ENCODE data around the gene KCNJ9. TPM values are rescaled to one million over a fixed set of nuclear protein-coding genes. Genes with fewer than 3 reads are reported as not detected.
A peak's percentile ranks its signal among the peaks of the same experiment; 100 is the strongest.
"Not testable (repeated sequence)": the region's sequence is repeated elsewhere in the genome, so short reads cannot be mapped to it uniquely, and the experiment has no call there.

Gene KCNJ9
- polyA plus RNA-seq, 4 donors, result 0.04 to 0.19 TPM; not detected in 2

GRCh38 chr1:160125746-160126145 lies 44.4 kb downstream of the KCNJ9 start:
- Histone ChIP-seq H3K4me1 (ENCODE audit: control insufficient read depth in 3 of 3, insufficient read depth in 2 of 3, low read depth in 1 of 3, low read length in 2 of 3) (peaks cover 0 to 10% (median 0%) of the 10 kb centered on the region in 3 donors), H3K27me3 (ENCODE audit: control insufficient read depth in 3 of 3, insufficient read depth in 3 of 3, low read length in 3 of 3) (no peaks in the 10 kb centered on the region), H3K27ac (ENCODE audit: low read depth in 1 of 3, low read length in 2 of 3) (peak overlapping the region in 1 of 3 donors; percentile 59), H3K36me3 (ENCODE audit: control insufficient read depth in 3 of 3, insufficient read depth in 2 of 3, low read depth in 1 of 3, low read length in 3 of 3) (no peaks in the 10 kb centered on the region), H3K9me3 (ENCODE audit: control insufficient read depth in 2 of 2, insufficient read depth in 1 of 2, low read depth in 1 of 2, low read length in 1 of 2) (no peaks in the 10 kb centered on the region), H3K4me3 (ENCODE audit: low read depth in 1 of 3, low read length in 3 of 3) (no peak overlapping the region)
- DNase-seq (no peak), FAIRE-seq (no peak)
- 78 to 83% (median 82%) methylated on average over 1 of the region's 1 CpG for WGBS, 3 donors

GRCh38 chr1:160126342-160126741 lies 45.0 kb downstream of the KCNJ9 start:
- not testable (repeated sequence) for H3K4me3 ChIP-seq (ENCODE audit: low read depth in 1 of 3, low read length in 3 of 3); H3K4me1 ChIP-seq (ENCODE audit: control insufficient read depth in 3 of 3, insufficient read depth in 2 of 3, low read depth in 1 of 3, low read length in 2 of 3); FAIRE-seq; H3K27ac ChIP-seq (ENCODE audit: low read depth in 1 of 3, low read length in 2 of 3); H3K36me3 ChIP-seq (ENCODE audit: control insufficient read depth in 3 of 3, insufficient read depth in 2 of 3, low read depth in 1 of 3, low read length in 3 of 3); DNase-seq; H3K9me3 ChIP-seq (ENCODE audit: control insufficient read depth in 2 of 2, insufficient read depth in 1 of 2, low read depth in 1 of 2, low read length in 1 of 2); H3K27me3 ChIP-seq (ENCODE audit: control insufficient read depth in 3 of 3, insufficient read depth in 3 of 3, low read length in 3 of 3)
- 65 to 80% (median 71%) methylated on average over 4 of the region's 4 CpGs for WGBS, 3 donors

- 93 to 98% (median 95%) methylated on average over 9 of the region's 9 CpGs for WGBS, 3 donors
- FAIRE-seq (no peak), DNase-seq (no peak)
- no peaks in the 10 kb centered on the region for H3K27me3 ChIP-seq (ENCODE audit: control insufficient read depth in 3 of 3, insufficient read depth in 3 of 3, low read length in 3 of 3)
- H3K36me3 ChIP-seq (ENCODE audit: control insufficient read depth in 3 of 3, insufficient read depth in 2 of 3, low read depth in 1 of 3, low read length in 3 of 3), result no peaks in the 10 kb centered on the region
- no peak overlapping the region for H3K4me3 ChIP-seq (ENCODE audit: low read depth in 1 of 3, low read length in 3 of 3)
- H3K4me1 ChIP-seq (ENCODE audit: control insufficient read depth in 3 of 3, insufficient read depth in 2 of 3, low read depth in 1 of 3, low read length in 2 of 3), result peaks cover 0 to 10% (median 0%) of the 10 kb centered on the region in 3 donors
- no peaks in the 10 kb centered on the region for H3K9me3 ChIP-seq (ENCODE audit: control insufficient read depth in 2 of 2, insufficient read depth in 1 of 2, low read depth in 1 of 2, low read length in 1 of 2)
- no peak overlapping the region for H3K27ac ChIP-seq (ENCODE audit: low read depth in 1 of 3, low read length in 2 of 3)
Measured at GRCh38 chr1:160127381-160127780, 46.0 kb downstream of the KCNJ9 start.

GRCh38 chr1:160127865-160128523 lies 46.7 kb downstream of the KCNJ9 start:
- Histone ChIP-seq H3K4me3 (ENCODE audit: low read depth in 1 of 3, low read length in 3 of 3) (no peak overlapping the region), H3K27me3 (ENCODE audit: control insufficient read depth in 3 of 3, insufficient read depth in 3 of 3, low read length in 3 of 3) (no peaks in the 10 kb centered on the region), H3K27ac (ENCODE audit: low read depth in 1 of 3, low read length in 2 of 3) (no peak overlapping the region), H3K36me3 (ENCODE audit: control insufficient read depth in 3 of 3, insufficient read depth in 2 of 3, low read depth in 1 of 3, low read length in 3 of 3) (no peaks in the 10 kb centered on the region), H3K9me3 (ENCODE audit: control insufficient read depth in 2 of 2, insufficient read depth in 1 of 2, low read depth in 1 of 2, low read length in 1 of 2) (no peaks in the 10 kb centered on the region), H3K4me1 (ENCODE audit: control insufficient read depth in 3 of 3, insufficient read depth in 2 of 3, low read depth in 1 of 3, low read length in 2 of 3) (peaks cover 0 to 10% (median 0%) of the 10 kb centered on the region in 3 donors)
- 34 to 57% (median 41%) methylated on average over 7 of the region's 7 CpGs for WGBS, 3 donors
- FAIRE-seq, result no peak
- DNase-seq, result peak; percentile 22 to 33

- WGBS, 3 donors, result 86 to 92% (median 90%) methylated on average over 18 of the region's 18 CpGs
Measured at GRCh38 chr1:160128636-160129035, 47.3 kb downstream of the KCNJ9 start.

GRCh38 chr1:160129046-160129445 lies 47.7 kb downstream of the KCNJ9 start:
- no peaks in the 10 kb centered on the region for H3K36me3 ChIP-seq (ENCODE audit: control insufficient read depth in 3 of 3, insufficient read depth in 2 of 3, low read depth in 1 of 3, low read length in 3 of 3)
- WGBS, 3 donors, result 91 to 98% (median 94%) methylated on average over 5 of the region's 5 CpGs
- no peaks in the 10 kb centered on the region for H3K27me3 ChIP-seq (ENCODE audit: control insufficient read depth in 3 of 3, insufficient read depth in 3 of 3, low read length in 3 of 3)
- H3K4me3 ChIP-seq (ENCODE audit: low read depth in 1 of 3, low read length in 3 of 3), result no peak overlapping the region
- DNase-seq (no peak), FAIRE-seq (no peak)
- H3K4me1 ChIP-seq (ENCODE audit: control insufficient read depth in 3 of 3, insufficient read depth in 2 of 3, low read depth in 1 of 3, low read length in 2 of 3), result peaks cover 0 to 10% (median 0%) of the 10 kb centered on the region in 3 donors
- H3K27ac ChIP-seq (ENCODE audit: low read depth in 1 of 3, low read length in 2 of 3), result no peak overlapping the region
- no peaks in the 10 kb centered on the region for H3K9me3 ChIP-seq (ENCODE audit: control insufficient read depth in 2 of 2, insufficient read depth in 1 of 2, low read depth in 1 of 2, low read length in 1 of 2)

More at GRCh38 chr1:160128636-160129035, 47.3 kb downstream of the KCNJ9 start:
- no peak for FAIRE-seq
- no peak for DNase-seq
- no peak overlapping the region for H3K4me3 ChIP-seq (ENCODE audit: low read depth in 1 of 3, low read length in 3 of 3)
- no peaks in the 10 kb centered on the region for H3K9me3 ChIP-seq (ENCODE audit: control insufficient read depth in 2 of 2, insufficient read depth in 1 of 2, low read depth in 1 of 2, low read length in 1 of 2)
- H3K27me3 ChIP-seq (ENCODE audit: control insufficient read depth in 3 of 3, insufficient read depth in 3 of 3, low read length in 3 of 3), result no peaks in the 10 kb centered on the region
- no peaks in the 10 kb centered on the region for H3K36me3 ChIP-seq (ENCODE audit: control insufficient read depth in 3 of 3, insufficient read depth in 2 of 3, low read depth in 1 of 3, low read length in 3 of 3)
- no peak overlapping the region for H3K27ac ChIP-seq (ENCODE audit: low read depth in 1 of 3, low read length in 2 of 3)
- H3K4me1 ChIP-seq (ENCODE audit: control insufficient read depth in 3 of 3, insufficient read depth in 2 of 3, low read depth in 1 of 3, low read length in 2 of 3), result peaks cover 0 to 10% (median 0%) of the 10 kb centered on the region in 3 donors

GRCh38 chr1:160129558-160129957 lies 48.2 kb downstream of the KCNJ9 start:
- Histone ChIP-seq H3K9me3 (ENCODE audit: control insufficient read depth in 2 of 2, insufficient read depth in 1 of 2, low read depth in 1 of 2, low read length in 1 of 2) (no peaks in the 10 kb centered on the region), H3K27me3 (ENCODE audit: control insufficient read depth in 3 of 3, insufficient read depth in 3 of 3, low read length in 3 of 3) (no peaks in the 10 kb centered on the region), H3K36me3 (ENCODE audit: control insufficient read depth in 3 of 3, insufficient read depth in 2 of 3, low read depth in 1 of 3, low read length in 3 of 3) (no peaks in the 10 kb centered on the region), H3K4me3 (ENCODE audit: low read depth in 1 of 3, low read length in 3 of 3) (no peak overlapping the region), H3K27ac (ENCODE audit: low read depth in 1 of 3, low read length in 2 of 3) (no peak overlapping the region), H3K4me1 (ENCODE audit: control insufficient read depth in 3 of 3, insufficient read depth in 2 of 3, low read depth in 1 of 3, low read length in 2 of 3) (peaks cover 0 to 10% (median 0%) of the 10 kb centered on the region in 3 donors)
- FAIRE-seq (no peak), DNase-seq (no peak)
- 84 to 85% (median 85%) methylated on average over 3 of the region's 3 CpGs for WGBS, 3 donors

- Histone ChIP-seq H3K36me3 (ENCODE audit: control insufficient read depth in 3 of 3, insufficient read depth in 2 of 3, low read depth in 1 of 3, low read length in 3 of 3) (no peaks in the 10 kb centered on the region), H3K4me3 (ENCODE audit: low read depth in 1 of 3, low read length in 3 of 3) (no peak overlapping the region), H3K27ac (ENCODE audit: low read depth in 1 of 3, low read length in 2 of 3) (no peak overlapping the region), H3K9me3 (ENCODE audit: control insufficient read depth in 2 of 2, insufficient read depth in 1 of 2, low read depth in 1 of 2, low read length in 1 of 2) (no peaks in the 10 kb centered on the region), H3K4me1 (ENCODE audit: control insufficient read depth in 3 of 3, insufficient read depth in 2 of 3, low read depth in 1 of 3, low read length in 2 of 3) (peaks cover 0 to 10% (median 0%) of the 10 kb centered on the region in 3 donors), H3K27me3 (ENCODE audit: control insufficient read depth in 3 of 3, insufficient read depth in 3 of 3, low read length in 3 of 3) (no peaks in the 10 kb centered on the region)
- FAIRE-seq, result no peak
- DNase-seq, result no peak
- 86 to 87% (median 86%) methylated on average over 11 of the region's 11 CpGs for WGBS, 3 donors
Measured at GRCh38 chr1:160129966-160130365, 48.6 kb downstream of the KCNJ9 start.

GRCh38 chr1:160130486-160130885 lies 49.1 kb downstream of the KCNJ9 start:
- Histone ChIP-seq H3K27me3 (ENCODE audit: control insufficient read depth in 3 of 3, insufficient read depth in 3 of 3, low read length in 3 of 3) (peaks cover 0 to under 1% (median 0%) of the 10 kb centered on the region in 3 donors), H3K36me3 (ENCODE audit: control insufficient read depth in 3 of 3, insufficient read depth in 2 of 3, low read depth in 1 of 3, low read length in 3 of 3) (no peaks in the 10 kb centered on the region), H3K4me1 (ENCODE audit: control insufficient read depth in 3 of 3, insufficient read depth in 2 of 3, low read depth in 1 of 3, low read length in 2 of 3) (peaks cover 0 to 5% (median 0%) of the 10 kb centered on the region in 3 donors), H3K4me3 (ENCODE audit: low read depth in 1 of 3, low read length in 3 of 3) (no peak overlapping the region), H3K27ac (ENCODE audit: low read depth in 1 of 3, low read length in 2 of 3) (no peak overlapping the region), H3K9me3 (ENCODE audit: control insufficient read depth in 2 of 2, insufficient read depth in 1 of 2, low read depth in 1 of 2, low read length in 1 of 2) (no peaks in the 10 kb centered on the region)
- DNase-seq, result no peak
- no peak for FAIRE-seq
- 88 to 95% (median 90%) methylated on average over 5 of the region's 5 CpGs for WGBS, 3 donors

All from small intestine (tissue), 7 donors.